Measurements from ENCODE around the gene ASPM. TPM values are rescaled to one million over a fixed set of nuclear protein-coding genes. Genes with fewer than 3 reads are reported as not detected.

ASPM gene
- total and polyA plus RNA-seq, 2 of the 4 experiments (the other 2 are of a cell fraction), result 7.1 to 27.8 TPM

GRCh38 chr1:197106869-197107268, 39.6 kb downstream of the ASPM start:
- Histone ChIP-seq H3K27ac (ENCODE audit: insufficient read depth, low read length) (no peak overlapping the region), H2BK15ac (ENCODE audit: low read depth, low read length) (no peak overlapping the region), H3K79me1 (ENCODE audit: low read depth in 1 of 2, low read length in 2 of 2) (peaks cover 11 to 22% of the 10 kb centered on the region in 2 experiments; a peak in 3 of 4 replicates), H2AK5ac (ENCODE audit: low read depth, low read length) (no peak overlapping the region), H2AFZ (replicated peaks; ENCODE audit: low read length, poor library complexity) (no peak overlapping the region), H3K9ac (ENCODE audit: low read depth, low read length) (no peak overlapping the region), H3K4me2 (ENCODE audit: low read depth, low read length) (peak overlapping the region; percentile 42; the same call in 1 of the 2 replicates), H3K9me1 (ENCODE audit: insufficient read depth, low read length) (no peaks in the 10 kb centered on the region), H4K5ac (ENCODE audit: low read depth, low read length) (no peak overlapping the region), H3K36me3 (ENCODE audit: control insufficient read depth, insufficient read depth, low read length) (no peaks in the 10 kb centered on the region), H3K4me3 (ENCODE audit: insufficient read depth, low read depth, low read length) (no peak overlapping the region), H3K23ac (ENCODE audit: low read depth, low read length) (no peak overlapping the region), H3K4ac (ENCODE audit: low read depth, low read length) (no peak overlapping the region), H2AK9ac (replicated peaks; ENCODE audit: low read depth, low read length, poor library complexity) (no peak overlapping the region), H2BK20ac (ENCODE audit: low read depth, low read length) (no peak overlapping the region), H2BK5ac (ENCODE audit: low read depth, low read length, poor library complexity, severe bottlenecking) (no peak overlapping the region), H3K4me1 (ENCODE audit: control insufficient read depth, insufficient read depth, low read length) (peaks cover 2% of the 10 kb centered on the region), H4K20me1 (ENCODE audit: insufficient read depth, low read length) (no peaks in the 10 kb centered on the region), H3K56ac (ENCODE audit: extremely low read depth, insufficient read depth, low read length) (no peak overlapping the region), H2BK120ac (ENCODE audit: low read depth, low read length) (no peak overlapping the region), H4K8ac (ENCODE audit: low read depth in 2 of 2, low read length in 2 of 2) (no peak overlapping the region; a peak in 1 of 4 replicates), H3K18ac (ENCODE audit: low read depth, low read length) (no peak overlapping the region), H3K27me3 (ENCODE audit: control insufficient read depth, insufficient read depth, low read length) (no peaks in the 10 kb centered on the region), H3K9me3 (ENCODE audit: control insufficient read depth, insufficient read depth, low read length) (no peaks in the 10 kb centered on the region), H3K14ac (replicated peaks; ENCODE audit: low read depth, low read length) (no peak overlapping the region), H4K91ac (ENCODE audit: insufficient read depth, low read depth, low read length) (no peak overlapping the region)
- CTCF ChIA-PET, result no interaction called here
- POLR2A ChIA-PET (ENCODE audit: unreplicated experiment), result no interaction called here
- intact Hi-C loops (cut with micrococcal nuclease) (no loop called here), dilution Hi-C loops (cut with HindIII; ENCODE audit: low sequenced_read_pairs, unreplicated experiment) (no loop called here), in situ Hi-C loops (cut with MboI; ENCODE audit: low sequenced_read_pairs) (no loop called here)
- BruUV-seq (replicated peaks), result no TSS peak
- TF ChIP-seq CHD1 (IDR thresholded peaks at IDR 0.05; ENCODE audit: low read depth, low read length) (no peak), NFE2L2 (IDR thresholded peaks at IDR 0.05; ENCODE audit: low read depth, low read length) (no peak), SMC3 (IDR thresholded peaks at IDR 0.05; ENCODE audit: low read depth, low read length) (no peak), POLR2A (IDR thresholded peaks at IDR 0.05; ENCODE audit: low read depth, low read length) (no peak), CEBPB (IDR thresholded peaks at IDR 0.05; ENCODE audit: low read depth, low read length) (no peak), RAD21 (IDR thresholded peaks at IDR 0.05; ENCODE audit: low read length) (no peak), MAFK (IDR thresholded peaks at IDR 0.05; ENCODE audit: low read depth, low read length) (no peak)
- TF ChIP-seq, protein P1, sequence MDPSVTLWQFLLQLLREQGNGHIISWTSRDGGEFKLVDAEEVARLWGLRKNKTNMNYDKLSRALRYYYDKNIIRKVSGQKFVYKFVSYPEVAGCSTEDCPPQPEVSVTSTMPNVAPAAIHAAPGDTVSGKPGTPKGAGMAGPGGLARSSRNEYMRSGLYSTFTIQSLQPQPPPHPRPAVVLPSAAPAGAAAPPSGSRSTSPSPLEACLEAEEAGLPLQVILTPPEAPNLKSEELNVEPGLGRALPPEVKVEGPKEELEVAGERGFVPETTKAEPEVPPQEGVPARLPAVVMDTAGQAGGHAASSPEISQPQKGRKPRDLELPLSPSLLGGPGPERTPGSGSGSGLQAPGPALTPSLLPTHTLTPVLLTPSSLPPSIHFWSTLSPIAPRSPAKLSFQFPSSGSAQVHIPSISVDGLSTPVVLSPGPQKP (IDR thresholded peaks at IDR 0.05; ENCODE audit: borderline replicate concordance, low read depth, low read length), result no peak
- TF ChIP-seq, protein P2, sequence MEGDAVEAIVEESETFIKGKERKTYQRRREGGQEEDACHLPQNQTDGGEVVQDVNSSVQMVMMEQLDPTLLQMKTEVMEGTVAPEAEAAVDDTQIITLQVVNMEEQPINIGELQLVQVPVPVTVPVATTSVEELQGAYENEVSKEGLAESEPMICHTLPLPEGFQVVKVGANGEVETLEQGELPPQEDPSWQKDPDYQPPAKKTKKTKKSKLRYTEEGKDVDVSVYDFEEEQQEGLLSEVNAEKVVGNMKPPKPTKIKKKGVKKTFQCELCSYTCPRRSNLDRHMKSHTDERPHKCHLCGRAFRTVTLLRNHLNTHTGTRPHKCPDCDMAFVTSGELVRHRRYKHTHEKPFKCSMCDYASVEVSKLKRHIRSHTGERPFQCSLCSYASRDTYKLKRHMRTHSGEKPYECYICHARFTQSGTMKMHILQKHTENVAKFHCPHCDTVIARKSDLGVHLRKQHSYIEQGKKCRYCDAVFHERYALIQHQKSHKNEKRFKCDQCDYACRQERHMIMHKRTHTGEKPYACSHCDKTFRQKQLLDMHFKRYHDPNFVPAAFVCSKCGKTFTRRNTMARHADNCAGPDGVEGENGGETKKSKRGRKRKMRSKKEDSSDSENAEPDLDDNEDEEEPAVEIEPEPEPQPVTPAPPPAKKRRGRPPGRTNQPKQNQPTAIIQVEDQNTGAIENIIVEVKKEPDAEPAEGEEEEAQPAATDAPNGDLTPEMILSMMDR (conservative IDR thresholded peaks at IDR 0.05; ENCODE audit: low read depth, low read length), result no peak
- no peak for ATAC-seq (ENCODE audit: low read depth)
- no peak for DNase-seq
- no CpG with 5 or more reads among the region's 1 CpG for WGBS, 2 experiments (ENCODE audit: extremely low coverage in 2 of 2, insufficient read length in 1 of 2)

Data from IMR-90 (cell line).